Measurements from ENCODE around the gene KCNJ16.

KCNJ16 gene

DNA sequence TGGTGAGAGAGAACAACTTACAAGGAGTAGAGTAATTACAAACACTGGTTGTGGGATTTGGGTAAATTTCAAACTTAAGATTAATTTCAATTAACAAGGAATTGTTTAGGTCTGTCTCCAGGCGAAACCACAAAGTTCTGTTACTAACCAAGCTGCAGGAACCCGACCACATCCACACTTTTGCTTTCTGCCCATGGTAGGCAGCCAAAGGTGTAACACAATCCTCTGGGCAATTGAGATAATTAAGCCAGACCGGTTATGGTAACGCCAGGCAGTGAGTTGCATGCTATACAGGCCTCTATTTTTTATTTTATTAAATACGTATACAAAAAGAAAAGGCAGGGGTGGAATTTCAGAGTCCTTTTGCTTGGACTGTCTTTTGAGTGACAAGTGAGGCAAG, 106.4 kb downstream of the KCNJ16 start:
- no peak overlapping the region for H3K27ac ChIP-seq (replicated peaks; ENCODE audit: low read length)
- no CpG with 5 or more reads among the region's 5 CpGs for WGBS, 2 donors (ENCODE audit: extremely low coverage in 2 of 2, insufficient read length in 2 of 2, insufficient replicate concordance in 1 of 2)
- no peak for DNase-seq (ENCODE audit: low spot score)
- peaks cover 0 to 3% of the 10 kb centered on the region in 2 donors for H3K4me1 ChIP-seq (ENCODE audit: control insufficient read depth in 2 of 2, insufficient read depth in 1 of 2, low read depth in 1 of 2, low read length in 2 of 2)
- no peak overlapping the region for H3K9ac ChIP-seq (ENCODE audit: low read depth, low read length, poor library complexity)
- H3K9me3 ChIP-seq (replicated peaks in 1 of 2; ENCODE audit: control insufficient read depth in 2 of 2, insufficient read depth in 1 of 2, low read depth in 1 of 2, low read length in 2 of 2): peaks cover 2 to 6% of the 10 kb centered on the region in 2 donors
- no peak overlapping the region for H3K4me3 ChIP-seq (ENCODE audit: low read length in 2 of 2)
- H2BK5ac ChIP-seq (ENCODE audit: low read length): no peak overlapping the region
- H3K79me1 ChIP-seq (ENCODE audit: low read depth, low read length): no peaks in the 10 kb centered on the region
- no peak overlapping the region for H3K23ac ChIP-seq (ENCODE audit: low read depth, low read length, poor library complexity)
- H2BK15ac ChIP-seq (ENCODE audit: low read length): no peak overlapping the region
- no peaks in the 10 kb centered on the region for H3K27me3 ChIP-seq (ENCODE audit: control insufficient read depth in 3 of 3, insufficient read depth in 3 of 3, low read depth in 1 of 3, low read length in 3 of 3)
- H4K8ac ChIP-seq (ENCODE audit: low read depth, low read length): no peak overlapping the region
- H2AK5ac ChIP-seq (ENCODE audit: low read depth, low read length): no peak overlapping the region
- H2BK12ac ChIP-seq (ENCODE audit: low read length): no peak overlapping the region
- H3K36me3 ChIP-seq (replicated peaks in 1 of 2; ENCODE audit: control insufficient read depth in 2 of 2, insufficient read depth in 2 of 2, low read length in 2 of 2): peaks cover 0 to 33% of the 10 kb centered on the region in 2 donors
- no peak overlapping the region for H3K4ac ChIP-seq (ENCODE audit: low read length)
- no peak overlapping the region for H3K18ac ChIP-seq (ENCODE audit: low read length)
- no peak overlapping the region for H3K4me2 ChIP-seq (ENCODE audit: insufficient read depth, low read length, poor library complexity, severe bottlenecking)
- H2BK120ac ChIP-seq (ENCODE audit: low read depth, low read length): no peak overlapping the region
- H3K14ac ChIP-seq (ENCODE audit: low read length): no peak overlapping the region
- no peak overlapping the region for H2AFZ ChIP-seq (ENCODE audit: low read length)
- no peak overlapping the region for H4K91ac ChIP-seq (ENCODE audit: low read depth, low read length, poor library complexity)

- Histone ChIP-seq H3K14ac (ENCODE audit: low read length) (no peak overlapping the region), H2BK12ac (ENCODE audit: low read length) (no peak overlapping the region), H2AK5ac (ENCODE audit: low read depth, low read length) (no peak overlapping the region), H4K8ac (ENCODE audit: low read depth, low read length) (no peak overlapping the region), H3K27ac (replicated peaks; ENCODE audit: low read length) (no peak overlapping the region), H3K9ac (ENCODE audit: low read depth, low read length, poor library complexity) (no peak overlapping the region), H2BK120ac (ENCODE audit: low read depth, low read length) (no peak overlapping the region), H3K27me3 (ENCODE audit: control insufficient read depth in 3 of 3, insufficient read depth in 3 of 3, low read depth in 1 of 3, low read length in 3 of 3) (no peaks in the 10 kb centered on the region), H3K18ac (ENCODE audit: low read length) (no peak overlapping the region), H2BK5ac (ENCODE audit: low read length) (no peak overlapping the region), H2BK15ac (ENCODE audit: low read length) (no peak overlapping the region), H3K4me1 (ENCODE audit: control insufficient read depth in 2 of 2, insufficient read depth in 1 of 2, low read depth in 1 of 2, low read length in 2 of 2) (peaks cover 0 to 3% of the 10 kb centered on the region in 2 donors), H3K79me1 (ENCODE audit: low read depth, low read length) (no peaks in the 10 kb centered on the region), H3K36me3 (replicated peaks in 1 of 2; ENCODE audit: control insufficient read depth in 2 of 2, insufficient read depth in 2 of 2, low read length in 2 of 2) (peaks cover 0 to 28% of the 10 kb centered on the region in 2 donors), H3K4me2 (ENCODE audit: insufficient read depth, low read length, poor library complexity, severe bottlenecking) (no peak overlapping the region), H3K23ac (ENCODE audit: low read depth, low read length, poor library complexity) (no peak overlapping the region), H3K9me3 (replicated peaks in 1 of 2; ENCODE audit: control insufficient read depth in 2 of 2, insufficient read depth in 1 of 2, low read depth in 1 of 2, low read length in 2 of 2) (peaks cover 2 to 5% of the 10 kb centered on the region in 2 donors), H3K4me3 (ENCODE audit: low read length in 2 of 2) (no peak overlapping the region), H2AFZ (ENCODE audit: low read length) (no peak overlapping the region), H4K91ac (ENCODE audit: low read depth, low read length, poor library complexity) (no peak overlapping the region), H3K4ac (ENCODE audit: low read length) (no peak overlapping the region)
- WGBS, 2 donors (ENCODE audit: extremely low coverage in 2 of 2, insufficient read length in 2 of 2, insufficient replicate concordance in 1 of 2): no CpG with 5 or more reads among the region's 3 CpGs
- no peak for DNase-seq (ENCODE audit: low spot score)
Observed at GRCh38 chr17:70181866-70182265, 106.8 kb downstream of the KCNJ16 start.

- Histone ChIP-seq H3K4ac (ENCODE audit: low read length) (no peak overlapping the region), H2AK5ac (ENCODE audit: low read depth, low read length) (no peak overlapping the region), H2BK5ac (ENCODE audit: low read length) (no peak overlapping the region), H3K9me3 (replicated peaks in 1 of 2; ENCODE audit: control insufficient read depth in 2 of 2, insufficient read depth in 1 of 2, low read depth in 1 of 2, low read length in 2 of 2) (no peaks in the 10 kb centered on the region), H2AFZ (ENCODE audit: low read length) (no peak overlapping the region), H3K18ac (ENCODE audit: low read length) (no peak overlapping the region), H3K4me3 (ENCODE audit: low read length in 2 of 2) (no peak overlapping the region), H3K23ac (ENCODE audit: low read depth, low read length, poor library complexity) (no peak overlapping the region), H4K91ac (ENCODE audit: low read depth, low read length, poor library complexity) (no peak overlapping the region), H2BK120ac (ENCODE audit: low read depth, low read length) (no peak overlapping the region), H3K36me3 (replicated peaks in 1 of 2; ENCODE audit: control insufficient read depth in 2 of 2, insufficient read depth in 2 of 2, low read length in 2 of 2) (peaks cover 0 to 13% of the 10 kb centered on the region in 2 donors), H4K8ac (ENCODE audit: low read depth, low read length) (no peak overlapping the region), H3K27me3 (ENCODE audit: control insufficient read depth in 3 of 3, insufficient read depth in 3 of 3, low read depth in 1 of 3, low read length in 3 of 3) (no peaks in the 10 kb centered on the region), H3K79me1 (ENCODE audit: low read depth, low read length) (no peaks in the 10 kb centered on the region), H2BK12ac (ENCODE audit: low read length) (no peak overlapping the region), H3K9ac (ENCODE audit: low read depth, low read length, poor library complexity) (no peak overlapping the region), H3K4me1 (ENCODE audit: control insufficient read depth in 2 of 2, insufficient read depth in 1 of 2, low read depth in 1 of 2, low read length in 2 of 2) (peaks cover 0 to 3% of the 10 kb centered on the region in 2 donors), H2BK15ac (ENCODE audit: low read length) (no peak overlapping the region), H3K27ac (replicated peaks; ENCODE audit: low read length) (no peak overlapping the region), H3K14ac (ENCODE audit: low read length) (no peak overlapping the region), H3K4me2 (ENCODE audit: insufficient read depth, low read length, poor library complexity, severe bottlenecking) (no peak overlapping the region)
- no peak for DNase-seq (ENCODE audit: low spot score)
- whole genome bisulfite sequencing, 2 donors (ENCODE audit: extremely low coverage in 2 of 2, insufficient read length in 2 of 2, insufficient replicate concordance in 1 of 2): no CpG with 5 or more reads among the region's 4 CpGs
Observed at GRCh38 chr17:70183508-70183907, 108.5 kb downstream of the KCNJ16 start.

GRCh38 chr17:70184207-70184606, 109.2 kb downstream of the KCNJ16 start:
- H3K14ac ChIP-seq (ENCODE audit: low read length): no peak overlapping the region
- no peaks in the 10 kb centered on the region for H3K27me3 ChIP-seq (ENCODE audit: control insufficient read depth in 3 of 3, insufficient read depth in 3 of 3, low read depth in 1 of 3, low read length in 3 of 3)
- no peak overlapping the region for H3K4ac ChIP-seq (ENCODE audit: low read length)
- no peaks in the 10 kb centered on the region for H3K9me3 ChIP-seq (replicated peaks in 1 of 2; ENCODE audit: control insufficient read depth in 2 of 2, insufficient read depth in 1 of 2, low read depth in 1 of 2, low read length in 2 of 2)
- H4K8ac ChIP-seq (ENCODE audit: low read depth, low read length): no peak overlapping the region
- H2BK120ac ChIP-seq (ENCODE audit: low read depth, low read length): no peak overlapping the region
- H3K4me3 ChIP-seq (ENCODE audit: low read length in 2 of 2): no peak overlapping the region
- no peak overlapping the region for H3K4me2 ChIP-seq (ENCODE audit: insufficient read depth, low read length, poor library complexity, severe bottlenecking)
- H3K9ac ChIP-seq (ENCODE audit: low read depth, low read length, poor library complexity): no peak overlapping the region
- no peak overlapping the region for H2BK15ac ChIP-seq (ENCODE audit: low read length)
- peaks cover 0 to 3% of the 10 kb centered on the region in 2 donors for H3K4me1 ChIP-seq (ENCODE audit: control insufficient read depth in 2 of 2, insufficient read depth in 1 of 2, low read depth in 1 of 2, low read length in 2 of 2)
- no peak overlapping the region for H2AK5ac ChIP-seq (ENCODE audit: low read depth, low read length)
- no peak overlapping the region for H3K23ac ChIP-seq (ENCODE audit: low read depth, low read length, poor library complexity)
- H3K18ac ChIP-seq (ENCODE audit: low read length): no peak overlapping the region
- H3K79me1 ChIP-seq (ENCODE audit: low read depth, low read length): no peaks in the 10 kb centered on the region
- no peak overlapping the region for H2BK12ac ChIP-seq (ENCODE audit: low read length)
- H2AFZ ChIP-seq (ENCODE audit: low read length): no peak overlapping the region
- H3K36me3 ChIP-seq (replicated peaks in 1 of 2; ENCODE audit: control insufficient read depth in 2 of 2, insufficient read depth in 2 of 2, low read length in 2 of 2): peaks cover 0 to 10% of the 10 kb centered on the region in 2 donors
- no peak overlapping the region for H3K27ac ChIP-seq (replicated peaks; ENCODE audit: low read length)
- H2BK5ac ChIP-seq (ENCODE audit: low read length): no peak overlapping the region
- DNase-seq (ENCODE audit: low spot score): no peak
- no peak overlapping the region for H4K91ac ChIP-seq (ENCODE audit: low read depth, low read length, poor library complexity)
